GM23338 (cell line): ENCODE data around the gene GGA2. TPM values are rescaled to one million over a fixed set of nuclear protein-coding genes. Genes with fewer than 3 reads are reported as not detected.

ENCODE experiments used
- ATAC-seq: fragments of 200-7000 bp; cut with Tn5 transposase; 3 replicates; pipeline ENCODE4 v1.9.1; 2020
- DNase-seq: peaks from one replicate; pipeline ENCODE4 v3.0.0-alpha.2; 2015; ENCODE audit warnings: low spot score
- H2AFZ ChIP-seq: fragments of 200-600 bp; sonication (generic); 2 replicates; pipeline ENCODE4 v1.8.0; 2016; ENCODE audit warnings: antibody characterized with exemption, mild to moderate bottlenecking, moderate library complexity
- H3F3A ChIP-seq: fragments of 200-600 bp; sonication (generic); replicated peaks from 2 replicates; pipeline ENCODE4 v1.8.0; 2017; ENCODE audit warnings: antibody characterized with exemption, mixed run types, low read depth
- H3K27ac ChIP-seq: fragments of 200-600 bp; sonication (generic); 2 replicates; pipeline ENCODE4 v1.6.1; 2016; ENCODE audit warnings: low read depth
- H3K27me3 ChIP-seq: fragments of 200-600 bp; sonication (generic); 2 replicates; pipeline ENCODE4 v1.8.0; 2016; ENCODE audit warnings: mild to moderate bottlenecking, mixed run types, moderate library complexity; ENCODE audit not compliant: insufficient read depth
- H3K36me3 ChIP-seq: fragments of 200-600 bp; sonication (generic); 2 replicates; pipeline ENCODE4 v1.8.0; 2016; ENCODE audit warnings: mild to moderate bottlenecking; ENCODE audit not compliant: insufficient read depth
- H3K4me1 ChIP-seq: fragments of 200-600 bp; sonication (generic); 2 replicates; pipeline ENCODE4 v1.8.0; 2016; ENCODE audit warnings: mild to moderate bottlenecking, moderate library complexity; ENCODE audit not compliant: insufficient read depth
- H3K4me2 ChIP-seq: fragments of 200-600 bp; sonication (generic); 2 replicates; pipeline ENCODE4 v1.7.1; 2017; ENCODE audit warnings: mixed run types
- H3K4me3 ChIP-seq: fragments of 200-600 bp; sonication (generic); 2 replicates; pipeline ENCODE4 v1.6.1; 2016; ENCODE audit warnings: mixed run types
- H3K79me2 ChIP-seq: fragments of 200-600 bp; sonication (generic); replicated peaks from 2 replicates; pipeline ENCODE4 v1.8.0; 2017; ENCODE audit warnings: mild to moderate bottlenecking; ENCODE audit not compliant: insufficient read depth
- H3K9me2 ChIP-seq: fragments of 200-600 bp; sonication (generic); 2 replicates; pipeline ENCODE4 v1.8.0; 2017; ENCODE audit not compliant: insufficient read depth
- H4K20me1 ChIP-seq: fragments of 200-600 bp; sonication (generic); replicated peaks from 2 replicates; pipeline ENCODE4 v1.8.0; 2017; ENCODE audit warnings: mild to moderate bottlenecking; ENCODE audit not compliant: insufficient read depth
- H3K27ac Mint-ChIP-seq: 2 replicates; pipeline ENCODE4 v1.8.0; 2020; ENCODE audit warnings: inconsistent platforms, mild to moderate bottlenecking, moderate library complexity, mixed read lengths
- H3K27me3 Mint-ChIP-seq: 3 replicates; pipeline ENCODE4 v1.8.0; 2022; ENCODE audit warnings: low read depth, mild to moderate bottlenecking, moderate library complexity, mixed read lengths, inconsistent platforms; ENCODE audit not compliant: insufficient read depth, poor library complexity
- H3K36me3 Mint-ChIP-seq: 3 replicates; pipeline ENCODE4 v1.8.0; 2021; ENCODE audit warnings: low read depth, mild to moderate bottlenecking, inconsistent platforms, moderate library complexity, mixed read lengths
- H3K4me1 Mint-ChIP-seq: 3 replicates; pipeline ENCODE4 v1.8.0; 2020; ENCODE audit warnings: mild to moderate bottlenecking, inconsistent platforms, mixed read lengths
- H3K4me3 Mint-ChIP-seq: 3 replicates; pipeline ENCODE4 v1.8.0; 2021; ENCODE audit warnings: moderate library complexity, mild to moderate bottlenecking, inconsistent platforms, mixed read lengths
- H3K9me3 Mint-ChIP-seq: 3 replicates; pipeline ENCODE4 v1.8.0; 2020; ENCODE audit warnings: moderate library complexity, mild to moderate bottlenecking, inconsistent platforms, mixed read lengths
- CREB1 ChIP-seq: fragments of 250-450 bp; sonication (Bioruptor Pico); IDR thresholded peaks from 2 replicates; pipeline ENCODE4 v1.5.0; 2020; ENCODE audit warnings: low read depth, mild to moderate bottlenecking, moderate library complexity
- CTCF ChIP-seq, 2 experiments: fragments of 200-600 bp in 1 of 2; sonication (generic) in 1 of 2; conservative IDR thresholded peaks; 2 replicates each; pipeline versions ENCODE4 v1.5.1 to v1.6.1; 2016 to 2017; ENCODE audit warnings: antibody characterized with exemption in 2 of 2, low read depth in 2 of 2, mild to moderate bottlenecking in 2 of 2, moderate library complexity in 1 of 2
- ETS1 ChIP-seq: IDR thresholded peaks from 2 replicates; pipeline ENCODE4 v1.6.1; 2016; ENCODE audit warnings: antibody characterized with exemption
- EZH2 ChIP-seq: fragments of 200-600 bp; sonication (generic); IDR thresholded peaks from one replicate; pipeline ENCODE4 v1.8.0; 2017; ENCODE audit warnings: antibody characterized with exemption, mild to moderate bottlenecking, low read depth; ENCODE audit not compliant: unreplicated experiment
- EZH2phosphoT487 ChIP-seq: fragments of 200-600 bp; sonication (generic); IDR thresholded peaks from one replicate; pipeline ENCODE4 v1.8.1; 2018; ENCODE audit warnings: antibody characterized with exemption; ENCODE audit not compliant: unreplicated experiment
- JUNB ChIP-seq: IDR thresholded peaks from one replicate; pipeline ENCODE4 v1.6.1; 2016; ENCODE audit warnings: antibody characterized with exemption; ENCODE audit not compliant: unreplicated experiment
- NANOG ChIP-seq: IDR thresholded peaks from 2 replicates; pipeline ENCODE4 v1.6.1; 2016; ENCODE audit warnings: antibody characterized with exemption, borderline replicate concordance
- POLR2AphosphoS5 ChIP-seq: IDR thresholded peaks from 2 replicates; pipeline ENCODE4 v1.6.1; 2016; ENCODE audit warnings: antibody characterized with exemption, low read depth
- STAT1 ChIP-seq: IDR thresholded peaks from one replicate; pipeline ENCODE4 v1.6.1; 2016; ENCODE audit warnings: antibody characterized with exemption; ENCODE audit not compliant: unreplicated experiment
- ZNF114 ChIP-seq: fragments of 250-450 bp; sonication (Bioruptor Pico); IDR thresholded peaks from 2 replicates; pipeline ENCODE4 v1.5.0; 2020; ENCODE audit warnings: mild to moderate bottlenecking, moderate library complexity
- ZNF331 ChIP-seq: fragments of 250-450 bp; sonication (Bioruptor Pico); IDR thresholded peaks from 2 replicates; pipeline ENCODE4 v1.5.0; 2020; ENCODE audit warnings: low read depth, mild to moderate bottlenecking, moderate library complexity
- ZNF462 ChIP-seq: fragments of 250-450 bp; sonication (Bioruptor Pico); IDR thresholded peaks from 2 replicates; pipeline ENCODE4 v1.5.0; 2020; ENCODE audit warnings: mild to moderate bottlenecking, moderate library complexity
- polyA plus RNA-seq: library from polyadenylated mRNA; unstranded; fragments of >200 nt; fragmentation: Nextera tagmentation; extraction: Ambion mirVana; gene quantifications from 2 replicates; pipeline ENCODE4 v1.2.1, GENCODE V29; 2016
- total RNA-seq: library from RNA; depleted of rRNA; stranded (reverse); fragments of >200 nt; shearing (Covaris generic); gene quantifications from 2 replicates; pipeline ENCODE4 v1.2.3, GENCODE V29; 2014
- TF ChIP-seq, protein P1 (sequence below): IDR thresholded peaks from one replicate; pipeline ENCODE4 v1.6.1; 2018; ENCODE audit warnings: antibody characterized with exemption; ENCODE audit not compliant: unreplicated experiment

The GGA2 gene
- total and polyA plus RNA-seq, 2 experiments from 2014 or later = 40.3 to 76.6 TPM

DNA sequence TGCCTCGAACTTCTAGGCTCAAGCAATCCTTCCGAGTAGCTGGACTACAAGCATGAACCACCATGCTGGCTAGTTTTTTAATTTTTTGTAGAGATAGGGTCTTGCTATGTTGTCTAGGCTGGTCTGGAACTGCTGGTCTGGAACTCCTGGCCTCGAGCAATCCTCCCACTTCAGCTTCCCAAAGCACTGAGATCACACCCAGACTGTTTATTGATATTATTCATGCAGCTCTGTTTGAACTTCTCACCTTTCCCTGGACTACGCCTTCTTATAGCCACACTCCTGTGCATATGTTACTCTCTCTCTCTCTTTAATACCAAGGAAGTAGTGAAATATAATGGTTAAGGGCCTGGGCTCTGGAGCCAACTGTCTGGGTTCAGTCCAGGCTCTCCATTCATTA lies 61.9 kb downstream of the GGA2 start:
- ATAC-seq = no peak
- Histone ChIP-seq H4K20me1 (no peaks in the 10 kb centered on the region; the same call in 1 of the 2 replicates), H3K4me1 (peaks cover 7% of the 10 kb centered on the region), H2AFZ (no peak overlapping the region), H3K4me3 (no peak overlapping the region), H3K4me2 (no peak overlapping the region), H3K79me2 (peaks cover 10% of the 10 kb centered on the region), H3F3A (no peaks in the 10 kb centered on the region), H3K27me3 (no peaks in the 10 kb centered on the region), H3K36me3 (peaks cover 5% of the 10 kb centered on the region; the same call in 1 of the 2 replicates), H3K9me2 (no peaks in the 10 kb centered on the region), H3K27ac (no peak overlapping the region)
- peaks cover 7% of the 10 kb centered on the region; the same call in 2 of the 3 replicates for H3K4me1 Mint-ChIP-seq
- H3K27me3 Mint-ChIP-seq = peaks cover 8% of the 10 kb centered on the region
- H3K9me3 Mint-ChIP-seq = no peaks in the 10 kb centered on the region
- no peak for TF ChIP-seq JUNB
- TF ChIP-seq, protein P1, sequence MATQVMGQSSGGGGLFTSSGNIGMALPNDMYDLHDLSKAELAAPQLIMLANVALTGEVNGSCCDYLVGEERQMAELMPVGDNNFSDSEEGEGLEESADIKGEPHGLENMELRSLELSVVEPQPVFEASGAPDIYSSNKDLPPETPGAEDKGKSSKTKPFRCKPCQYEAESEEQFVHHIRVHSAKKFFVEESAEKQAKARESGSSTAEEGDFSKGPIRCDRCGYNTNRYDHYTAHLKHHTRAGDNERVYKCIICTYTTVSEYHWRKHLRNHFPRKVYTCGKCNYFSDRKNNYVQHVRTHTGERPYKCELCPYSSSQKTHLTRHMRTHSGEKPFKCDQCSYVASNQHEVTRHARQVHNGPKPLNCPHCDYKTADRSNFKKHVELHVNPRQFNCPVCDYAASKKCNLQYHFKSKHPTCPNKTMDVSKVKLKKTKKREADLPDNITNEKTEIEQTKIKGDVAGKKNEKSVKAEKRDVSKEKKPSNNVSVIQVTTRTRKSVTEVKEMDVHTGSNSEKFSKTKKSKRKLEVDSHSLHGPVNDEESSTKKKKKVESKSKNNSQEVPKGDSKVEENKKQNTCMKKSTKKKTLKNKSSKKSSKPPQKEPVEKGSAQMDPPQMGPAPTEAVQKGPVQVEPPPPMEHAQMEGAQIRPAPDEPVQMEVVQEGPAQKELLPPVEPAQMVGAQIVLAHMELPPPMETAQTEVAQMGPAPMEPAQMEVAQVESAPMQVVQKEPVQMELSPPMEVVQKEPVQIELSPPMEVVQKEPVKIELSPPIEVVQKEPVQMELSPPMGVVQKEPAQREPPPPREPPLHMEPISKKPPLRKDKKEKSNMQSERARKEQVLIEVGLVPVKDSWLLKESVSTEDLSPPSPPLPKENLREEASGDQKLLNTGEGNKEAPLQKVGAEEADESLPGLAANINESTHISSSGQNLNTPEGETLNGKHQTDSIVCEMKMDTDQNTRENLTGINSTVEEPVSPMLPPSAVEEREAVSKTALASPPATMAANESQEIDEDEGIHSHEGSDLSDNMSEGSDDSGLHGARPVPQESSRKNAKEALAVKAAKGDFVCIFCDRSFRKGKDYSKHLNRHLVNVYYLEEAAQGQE = no peak
- no peak for TF ChIP-seq CREB1 (CRISPR knock-in tag)
- TF ChIP-seq ZNF331 (CRISPR knock-in tag) = no peak
- TF ChIP-seq CTCF (conservative IDR thresholded peaks at IDR 0.05; ENCODE audit: low read depth in 2 of 2) = no peak
- no peak for TF ChIP-seq NANOG
- TF ChIP-seq EZH2phosphoT487 = no peak
- no peak for TF ChIP-seq POLR2AphosphoS5
- no peak for TF ChIP-seq ETS1
- no peak for TF ChIP-seq STAT1
- TF ChIP-seq EZH2 = no peak
- no peak for TF ChIP-seq ZNF114 (CRISPR knock-in tag)
- TF ChIP-seq ZNF462 (CRISPR knock-in tag) = no peak
- H3K36me3 Mint-ChIP-seq = peaks cover 8% of the 10 kb centered on the region
- no peak overlapping the region for H3K27ac Mint-ChIP-seq
- no peak for DNase-seq
- H3K4me3 Mint-ChIP-seq = no peak overlapping the region
